Epithelial cell of esophagus (primary cell): ENCODE data around the gene DHX57.
A peak's percentile ranks its signal among the peaks of the same experiment; 100 is the strongest.
"Not testable (repeated sequence)": the region's sequence is repeated elsewhere in the genome, so short reads cannot be mapped to it uniquely, and the experiment has no call there.

Experiments used
- DNase-seq: peaks from one replicate; pipeline ENCODE4 v3.0.0; 2010; ENCODE audit warnings: low read depth
- H3K4me3 ChIP-seq: 2 replicates; pipeline ENCODE4 v1.5.1; 2011; ENCODE audit warnings: mild to moderate bottlenecking, low read length, control low read depth
- CTCF ChIP-seq: IDR thresholded peaks from 2 replicates; pipeline ENCODE4 v1.5.1; 2011; ENCODE audit warnings: low read depth, mild to moderate bottlenecking, low read length, control low read depth, inconsistent platforms; ENCODE audit not compliant: insufficient read depth; ENCODE audit errors: missing control alignments

DHX57 gene

GRCh38 chr2:38835990-38836389 is 39.7 kb downstream of the DHX57 start:
- H3K4me3 ChIP-seq: no peak overlapping the region
- no peak for TF ChIP-seq CTCF
- DNase-seq: no peak

GRCh38 chr2:38835015-38835601 is 40.6 kb downstream of the DHX57 start:
- peak; percentile 44 for TF ChIP-seq CTCF
- no peak overlapping the region for H3K4me3 ChIP-seq
- peak; percentile 36 for DNase-seq

GRCh38 chr2:38830526-38831159 is 45.1 kb downstream of the DHX57 start:
- no peak for DNase-seq
- no peak overlapping the region for H3K4me3 ChIP-seq
- TF ChIP-seq CTCF: no peak

- no peak for TF ChIP-seq CTCF
- no peak overlapping the region for H3K4me3 ChIP-seq
- no peak for DNase-seq
Observed at GRCh38 chr2:38829971-38830370, 45.8 kb downstream of the DHX57 start.

GRCh38 chr2:38828460-38828859 is 47.3 kb downstream of the DHX57 start:
- DNase-seq: no peak
- no peak overlapping the region for H3K4me3 ChIP-seq
- TF ChIP-seq CTCF: no peak

GRCh38 chr2:38827539-38828145 is 48.1 kb downstream of the DHX57 start:
- not testable (repeated sequence) for H3K4me3 ChIP-seq
- DNase-seq: peak; percentile 72

GRCh38 chr2:38825956-38826355 is 49.8 kb downstream of the DHX57 start:
- DNase-seq: no peak
- TF ChIP-seq CTCF: no peak

More at GRCh38 chr2:38825956-38826355, 49.8 kb downstream of the DHX57 start:
- no peak overlapping the region for H3K4me3 ChIP-seq
